ENCODE results near the gene PPM1E. TPM values are rescaled to one million over a fixed set of nuclear protein-coding genes. Genes with fewer than 3 reads are reported as not detected.

Gene PPM1E
- total and polyA plus RNA-seq, 2 experiments from 2014 or later = 0.42 to 0.77 TPM

DNA sequence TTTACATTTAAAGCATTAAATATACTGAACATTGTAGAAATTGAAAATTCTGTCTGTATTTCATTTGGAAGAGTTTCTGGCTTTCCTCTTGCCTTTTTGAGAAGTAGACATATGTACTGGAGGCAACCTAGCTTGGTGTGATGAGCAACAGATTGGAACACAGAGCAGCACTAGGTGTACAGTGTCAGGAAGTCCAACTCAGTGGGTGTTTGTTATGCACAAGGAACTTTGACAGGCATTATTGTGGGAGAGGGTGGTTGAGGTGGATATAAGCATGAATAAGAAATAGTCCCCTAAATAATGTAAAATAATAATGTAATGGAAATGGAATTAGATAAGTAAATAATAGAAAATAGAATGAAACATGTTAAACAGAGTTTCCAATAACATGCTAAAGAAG is 58.1 kb downstream of the PPM1E start:
- no peak overlapping the region for H3K4me3 ChIP-seq
- no peaks in the 10 kb centered on the region for H3K79me2 ChIP-seq
- no peak overlapping the region for H3K27ac ChIP-seq
- no peaks in the 10 kb centered on the region for H3K9me3 ChIP-seq (ENCODE audit: low read depth)
- H3K36me3 ChIP-seq (replicated peaks; ENCODE audit: insufficient read depth, low read depth) = no peaks in the 10 kb centered on the region
- no peak overlapping the region for H2AFZ ChIP-seq
- TF ChIP-seq EZH2 (IDR thresholded peaks at IDR 0.05; ENCODE audit: borderline replicate concordance) (no peak), EZH2phosphoT487 (IDR thresholded peaks at IDR 0.05; ENCODE audit: low read depth, severe bottlenecking, unreplicated experiment) (no peak)
- TF ChIP-seq, protein P1, sequence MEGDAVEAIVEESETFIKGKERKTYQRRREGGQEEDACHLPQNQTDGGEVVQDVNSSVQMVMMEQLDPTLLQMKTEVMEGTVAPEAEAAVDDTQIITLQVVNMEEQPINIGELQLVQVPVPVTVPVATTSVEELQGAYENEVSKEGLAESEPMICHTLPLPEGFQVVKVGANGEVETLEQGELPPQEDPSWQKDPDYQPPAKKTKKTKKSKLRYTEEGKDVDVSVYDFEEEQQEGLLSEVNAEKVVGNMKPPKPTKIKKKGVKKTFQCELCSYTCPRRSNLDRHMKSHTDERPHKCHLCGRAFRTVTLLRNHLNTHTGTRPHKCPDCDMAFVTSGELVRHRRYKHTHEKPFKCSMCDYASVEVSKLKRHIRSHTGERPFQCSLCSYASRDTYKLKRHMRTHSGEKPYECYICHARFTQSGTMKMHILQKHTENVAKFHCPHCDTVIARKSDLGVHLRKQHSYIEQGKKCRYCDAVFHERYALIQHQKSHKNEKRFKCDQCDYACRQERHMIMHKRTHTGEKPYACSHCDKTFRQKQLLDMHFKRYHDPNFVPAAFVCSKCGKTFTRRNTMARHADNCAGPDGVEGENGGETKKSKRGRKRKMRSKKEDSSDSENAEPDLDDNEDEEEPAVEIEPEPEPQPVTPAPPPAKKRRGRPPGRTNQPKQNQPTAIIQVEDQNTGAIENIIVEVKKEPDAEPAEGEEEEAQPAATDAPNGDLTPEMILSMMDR (IDR thresholded peaks at IDR 0.05; ENCODE audit: poor library complexity) = no peak
- DNase-seq (ENCODE audit: low spot score) = no peak
- H4K20me1 ChIP-seq (ENCODE audit: insufficient read depth, poor library complexity, severe bottlenecking) = no peaks in the 10 kb centered on the region
- H3K9me2 ChIP-seq (replicated peaks; ENCODE audit: insufficient read depth) = no peaks in the 10 kb centered on the region
- no peaks in the 10 kb centered on the region for H3K4me1 ChIP-seq (ENCODE audit: insufficient read depth)
- H3K27me3 ChIP-seq = no peaks in the 10 kb centered on the region
- H3K4me2 ChIP-seq = no peak overlapping the region

DNA sequence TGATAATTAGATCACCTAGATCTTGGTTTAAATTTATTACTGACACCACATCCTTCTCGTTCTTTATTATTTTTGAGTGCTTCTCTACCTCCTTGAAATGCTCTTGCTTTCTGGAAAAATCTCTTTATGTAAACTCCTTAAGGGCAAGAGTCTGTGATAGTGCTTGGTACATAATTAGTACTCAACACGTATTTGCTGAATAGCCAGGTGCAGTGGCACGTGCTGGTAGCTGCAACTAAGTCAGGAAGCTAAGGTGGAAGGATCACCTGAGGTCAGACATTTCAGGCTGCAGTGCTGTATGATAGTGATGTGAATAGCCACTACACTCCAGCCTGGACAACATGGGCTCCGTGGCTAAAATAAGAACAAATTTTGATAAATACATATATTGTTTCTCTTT is 63.0 kb downstream of the PPM1E start:
- Histone ChIP-seq H3K9me3 (ENCODE audit: low read depth) (no peaks in the 10 kb centered on the region), H3K4me3 (no peak overlapping the region), H2AFZ (no peak overlapping the region), H3K36me3 (replicated peaks; ENCODE audit: insufficient read depth, low read depth) (no peaks in the 10 kb centered on the region), H3K79me2 (no peaks in the 10 kb centered on the region), H4K20me1 (ENCODE audit: insufficient read depth, poor library complexity, severe bottlenecking) (no peaks in the 10 kb centered on the region), H3K4me2 (no peak overlapping the region), H3K27me3 (no peaks in the 10 kb centered on the region), H3K4me1 (ENCODE audit: insufficient read depth) (no peaks in the 10 kb centered on the region), H3K27ac (no peak overlapping the region), H3K9me2 (replicated peaks; ENCODE audit: insufficient read depth) (no peaks in the 10 kb centered on the region)
- TF ChIP-seq, protein P1 (IDR thresholded peaks at IDR 0.05; ENCODE audit: poor library complexity) = no peak
- no peak for TF ChIP-seq EZH2 (IDR thresholded peaks at IDR 0.05; ENCODE audit: borderline replicate concordance)
- no peak for TF ChIP-seq EZH2phosphoT487 (IDR thresholded peaks at IDR 0.05; ENCODE audit: low read depth, severe bottlenecking, unreplicated experiment)
- 82% methylated on average over 4 of the region's 4 CpGs for WGBS (ENCODE audit: low lambda C conversion rate, missing lambda C conversion rate)
- no peak for DNase-seq (ENCODE audit: low spot score)

DNA sequence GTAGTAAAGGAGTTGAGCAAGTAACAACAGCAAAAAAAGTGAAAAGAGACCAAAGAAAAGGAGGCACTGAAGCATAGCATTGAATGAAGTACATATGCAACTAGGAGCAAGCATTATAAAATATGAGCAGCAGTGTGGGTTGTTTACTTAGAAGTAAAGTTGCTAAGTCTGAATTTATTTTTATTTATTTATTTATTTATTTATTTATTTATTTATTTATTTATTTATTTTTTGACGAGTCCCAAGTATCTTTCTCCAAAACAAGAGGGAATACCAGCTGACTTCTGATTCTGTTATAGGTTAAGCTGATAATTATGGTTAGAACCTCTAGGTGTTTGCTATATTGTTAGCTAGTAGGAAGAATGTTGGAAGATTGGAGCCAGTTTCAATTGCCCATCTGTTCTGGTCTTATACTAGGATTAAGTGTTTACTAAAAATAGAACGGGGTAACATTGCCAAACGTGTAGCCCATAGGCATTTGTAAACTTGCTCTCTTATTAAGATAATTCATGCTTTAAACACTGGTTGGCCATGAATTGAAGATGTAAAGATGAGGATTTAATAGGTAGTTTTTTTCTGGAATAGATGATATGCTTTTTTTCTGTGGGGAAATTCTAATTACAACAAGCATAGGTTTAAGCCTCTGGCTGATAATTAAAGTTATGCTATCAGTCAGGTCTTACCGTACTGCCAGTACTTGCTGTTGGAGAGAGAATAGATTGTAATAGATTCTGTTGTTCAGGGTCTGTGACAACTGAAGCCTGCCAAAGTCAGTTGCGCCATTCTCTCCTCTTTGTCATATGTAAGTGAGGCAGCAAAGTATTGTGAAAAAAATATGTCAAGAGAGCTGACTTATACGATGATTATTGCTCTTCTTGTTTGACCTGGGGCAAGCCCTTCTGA is 66.7 kb downstream of the PPM1E start:
- no peak for DNase-seq (ENCODE audit: low spot score)
- Histone ChIP-seq H3K4me2 (no peak overlapping the region), H3K79me2 (no peaks in the 10 kb centered on the region), H3K27me3 (no peaks in the 10 kb centered on the region), H3K4me1 (ENCODE audit: insufficient read depth) (no peaks in the 10 kb centered on the region), H3K27ac (no peak overlapping the region), H2AFZ (no peak overlapping the region), H3K9me2 (replicated peaks; ENCODE audit: insufficient read depth) (no peaks in the 10 kb centered on the region), H3K9me3 (ENCODE audit: low read depth) (no peaks in the 10 kb centered on the region), H3K36me3 (replicated peaks; ENCODE audit: insufficient read depth, low read depth) (no peaks in the 10 kb centered on the region), H3K4me3 (no peak overlapping the region), H4K20me1 (ENCODE audit: insufficient read depth, poor library complexity, severe bottlenecking) (no peaks in the 10 kb centered on the region)
- WGBS (ENCODE audit: low lambda C conversion rate, missing lambda C conversion rate) = 68% methylated on average over 6 of the region's 6 CpGs
- TF ChIP-seq EZH2phosphoT487 (IDR thresholded peaks at IDR 0.05; ENCODE audit: low read depth, severe bottlenecking, unreplicated experiment) (no peak), EZH2 (IDR thresholded peaks at IDR 0.05; ENCODE audit: borderline replicate concordance) (no peak)
- TF ChIP-seq, protein P1 (IDR thresholded peaks at IDR 0.05; ENCODE audit: poor library complexity) = no peak
